Keratinocyte (primary cell): ENCODE data around the gene NDRG2.

Experiments
- CTCF ChIP-seq, 3 experiments: IDR thresholded peaks in 1 of 3; conservative IDR thresholded peaks in 1 of 3; optimal IDR thresholded peaks in 1 of 3; 2 replicates in 2 of 3; 3 replicates in 1 of 3; pipeline versions ENCODE3 to v1.5.1; 2011; ENCODE audit warnings: low read length in 3 of 3, mild to moderate bottlenecking in 3 of 3, moderate library complexity in 2 of 3, control low read depth in 1 of 3, inconsistent platforms in 1 of 3; ENCODE audit not compliant: insufficient read depth in 2 of 3; ENCODE audit errors: extremely low read depth in 1 of 3
- EZH2 ChIP-seq: IDR thresholded peaks from one replicate; pipeline ENCODE4 v1.6.1; 2012; ENCODE audit warnings: inconsistent platforms, mild to moderate bottlenecking, low read length, moderate library complexity

- no peak for TF ChIP-seq CTCF (optimal IDR thresholded peaks at IDR 0.05 in 1 of 3, IDR thresholded peaks at IDR 0.05 in 1 of 3, conservative IDR thresholded peaks at IDR 0.05 in 1 of 3; ENCODE audit: extremely low read depth in 1 of 3, insufficient read depth in 2 of 3, low read length in 3 of 3)
- TF ChIP-seq EZH2, result no peak
Measured at GRCh38 chr14:21059842-21060613, 35.2 kb upstream of the NDRG2 start.
